DMS153 treated with DMSO at 0.1 percent for 48 hours (cell line): ENCODE data around the gene CHMP1A.
"Not testable (repeated sequence)": the region's sequence is repeated elsewhere in the genome, so short reads cannot be mapped to it uniquely, and the experiment has no call there.

ENCODE experiments used
- DNase-seq: peaks from one replicate; lab custom pipeline; 2025; ENCODE audit not compliant: unreplicated experiment; lab: John Stamatoyannopoulos, UW

Gene CHMP1A

DNA sequence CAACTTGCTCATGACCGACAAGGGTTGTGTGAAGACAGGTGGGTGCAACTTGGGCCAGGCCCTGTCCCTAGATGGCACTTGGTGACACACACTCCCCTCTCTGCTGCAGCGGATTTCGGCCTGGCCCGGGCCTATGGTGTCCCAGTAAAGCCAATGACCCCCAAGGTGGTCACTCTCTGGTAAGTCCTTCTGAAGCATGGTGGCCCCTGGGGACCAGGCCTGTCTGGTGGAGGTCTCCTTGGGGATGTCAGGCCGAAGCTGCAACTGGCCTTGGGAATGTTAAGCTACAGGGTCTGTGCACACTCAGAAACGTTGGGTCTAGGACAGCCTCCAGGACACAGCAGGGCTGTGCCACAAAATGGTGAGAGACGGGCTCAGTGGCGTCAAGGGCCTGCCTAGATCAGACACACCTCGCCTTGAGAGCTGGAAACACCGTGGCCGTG lies 35.8 kb upstream of the CHMP1A start:
- DNase-seq, result no peak

DNA sequence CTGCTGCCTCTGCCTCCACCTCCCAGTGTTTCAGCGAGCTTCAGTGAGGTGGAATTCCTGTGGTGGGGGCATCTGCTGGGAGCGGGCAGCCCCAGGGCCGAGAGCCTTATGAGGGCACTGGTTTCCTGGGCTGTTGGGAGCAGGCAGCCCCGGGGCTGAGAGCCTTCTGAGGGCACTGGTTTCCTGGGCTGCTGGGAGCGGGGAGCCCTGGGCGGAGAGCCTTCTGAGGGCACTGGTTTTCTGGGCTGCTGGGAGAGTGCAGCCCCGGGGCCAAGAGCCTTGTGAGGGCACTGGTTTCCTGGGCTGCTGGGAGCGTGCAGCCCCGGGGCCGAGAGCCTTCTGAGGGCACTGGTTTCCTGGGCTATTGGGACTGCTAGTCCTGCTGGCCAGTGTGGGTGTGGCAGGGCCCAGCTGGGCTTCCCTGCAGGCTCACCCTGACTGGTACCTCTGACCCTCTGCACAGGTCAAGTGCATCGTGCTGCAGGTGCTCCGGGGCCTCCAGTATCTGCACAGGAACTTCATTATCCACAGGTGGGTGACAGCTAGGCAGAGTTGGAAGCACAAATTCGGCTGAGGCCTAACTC lies 34.6 kb upstream of the CHMP1A start:
- DNase-seq, result no peak

DNA sequence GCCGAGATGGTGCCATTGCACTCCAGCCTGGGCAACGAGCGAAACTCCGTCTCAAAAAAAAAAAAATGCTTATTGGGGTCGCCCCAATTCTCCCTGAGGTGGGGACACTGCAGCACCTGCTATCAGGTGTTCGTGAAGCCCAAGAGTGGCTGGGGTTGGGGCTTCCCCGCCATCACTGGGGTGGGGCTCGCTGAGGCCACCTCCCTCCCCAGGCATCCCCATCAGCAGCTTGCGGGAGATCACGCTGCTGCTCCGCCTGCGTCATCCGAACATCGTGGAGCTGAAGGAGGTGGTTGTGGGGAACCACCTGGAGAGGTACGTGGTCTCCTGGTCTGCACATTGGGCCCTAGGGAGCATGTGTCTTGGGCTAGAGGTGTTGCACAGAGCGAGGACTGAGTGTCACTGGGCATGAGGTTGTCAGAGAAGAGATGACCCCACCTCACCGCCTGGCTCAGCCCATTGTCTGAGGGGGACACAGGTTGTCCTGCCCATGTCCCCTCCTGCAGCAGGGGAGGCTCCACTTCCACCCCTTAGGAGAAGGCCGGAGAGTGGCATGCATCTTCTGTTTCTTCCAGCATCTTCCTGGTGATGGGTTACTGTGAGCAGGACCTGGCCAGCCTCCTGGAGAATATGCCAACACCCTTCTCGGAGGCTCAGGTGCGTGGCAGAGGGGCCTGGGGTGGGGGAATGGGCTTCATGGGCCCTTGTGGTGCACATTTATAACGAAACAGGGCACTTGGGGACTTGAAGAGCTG lies 33.9 kb upstream of the CHMP1A start:
- DNase-seq, result no peak

- no peak for DNase-seq
Observed at GRCh38 chr16:89690392-89690901, 32.9 kb upstream of the CHMP1A start.

DNA sequence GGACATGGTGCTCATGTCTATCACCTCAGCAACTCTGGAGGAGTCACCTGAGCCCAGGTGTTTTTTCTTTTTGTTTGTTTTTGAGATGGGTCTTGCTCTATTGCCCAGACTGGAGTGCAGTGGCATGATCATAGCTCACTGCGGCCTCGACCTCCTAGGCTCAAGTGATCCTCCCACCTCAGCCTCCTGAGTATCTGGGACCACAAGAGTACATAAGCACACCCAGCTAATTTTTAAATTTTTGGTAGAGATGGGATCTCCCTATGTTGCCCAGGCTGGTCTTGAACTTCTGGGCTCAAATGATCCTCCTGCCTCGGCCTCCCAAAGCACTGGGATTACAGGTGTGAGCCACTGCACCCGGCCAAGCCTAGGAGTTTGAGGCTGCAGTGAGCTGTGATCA lies 32.1 kb upstream of the CHMP1A start:
- DNase-seq, result not testable (repeated sequence)

DNA sequence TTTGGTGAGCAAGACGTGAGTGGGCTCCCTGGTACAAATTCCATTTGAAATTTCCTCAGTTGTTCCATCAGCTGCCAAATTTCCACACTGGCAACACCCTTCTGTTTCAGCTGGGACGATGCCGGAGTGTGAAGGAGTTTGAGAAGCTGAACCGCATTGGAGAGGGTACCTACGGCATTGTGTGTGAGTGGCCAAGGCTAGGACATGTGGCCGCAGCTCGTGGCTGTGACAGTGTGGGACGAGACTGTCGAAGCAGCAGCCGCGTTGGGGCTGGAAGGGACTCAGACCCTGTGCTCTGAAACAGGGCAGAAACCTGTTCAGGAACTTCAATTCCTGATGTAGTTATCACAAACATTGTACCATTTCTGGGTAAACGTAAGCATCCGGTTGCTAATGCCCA lies 31.6 kb upstream of the CHMP1A start:
- DNase-seq, result no peak

DNA sequence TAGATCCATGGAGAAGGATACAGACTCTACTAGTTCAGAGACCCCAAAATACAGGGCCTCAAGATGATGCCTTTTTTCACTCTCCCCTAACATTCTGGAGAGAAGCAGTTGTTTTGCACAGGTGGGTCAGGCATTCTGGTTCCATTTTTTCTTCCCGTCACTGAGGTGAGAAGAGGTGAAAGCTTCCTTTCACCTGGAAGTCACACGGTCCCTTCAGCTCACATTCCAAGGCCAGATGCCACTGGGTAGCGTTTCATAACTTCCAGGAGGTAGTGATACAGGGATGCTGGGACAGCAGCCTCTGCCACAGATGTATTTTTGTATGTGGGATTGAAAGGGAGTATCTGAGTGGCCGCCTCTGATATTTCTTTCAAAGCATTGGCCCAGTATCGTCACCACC lies 30.9 kb upstream of the CHMP1A start:
- no peak for DNase-seq

DNA sequence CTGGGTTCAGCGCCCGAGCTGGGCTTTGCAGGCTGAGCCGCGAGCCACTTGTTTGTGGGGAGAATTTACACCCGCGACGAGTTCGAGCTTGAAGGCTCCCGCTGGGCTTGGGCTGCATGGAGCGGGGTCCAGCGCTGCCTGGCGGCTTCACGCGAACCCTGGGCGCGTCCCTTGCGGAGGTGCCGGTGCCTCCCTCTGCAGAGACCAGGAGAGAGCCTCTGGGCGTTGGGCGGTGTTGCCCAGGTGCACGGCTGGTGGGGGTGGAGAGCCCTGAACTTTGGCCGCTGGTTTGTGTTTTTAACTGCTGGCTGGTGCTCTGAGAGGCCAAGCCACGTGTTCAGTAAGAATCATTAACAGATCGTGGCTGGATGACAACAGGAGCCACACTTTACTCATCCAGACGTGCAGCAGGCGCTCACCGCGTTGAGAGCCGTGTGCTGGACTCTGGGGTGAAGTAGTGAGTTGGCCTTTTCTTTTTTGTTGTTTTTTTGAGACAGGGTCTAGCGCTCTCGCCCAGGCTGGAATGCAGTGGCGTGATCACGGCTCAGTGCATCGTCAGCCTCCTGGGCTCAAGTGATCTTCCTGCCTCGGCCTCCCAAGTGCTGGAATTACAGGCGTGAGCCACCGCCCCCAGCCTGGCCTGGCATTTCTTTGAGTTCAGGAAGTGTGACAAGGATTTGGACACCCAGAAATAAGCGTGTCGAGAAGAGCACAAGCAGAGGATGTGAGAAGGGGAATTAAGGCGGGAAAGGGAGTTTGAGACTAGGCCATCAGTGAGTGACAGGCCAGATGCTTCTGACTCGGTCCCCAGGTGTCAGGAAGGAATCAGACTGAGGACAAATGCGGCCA lies 29.8 kb upstream of the CHMP1A start:
- DNase-seq, result no peak

- peak; percentile 82 for DNase-seq
Observed at GRCh38 chr16:89686520-89687091, 29.1 kb upstream of the CHMP1A start, which contains the start of gene CDK10. Gene CDK10 (plus strand): TSS chr16:89686689. CDS start chr16:89686711, 22 bp downstream.

DNA sequence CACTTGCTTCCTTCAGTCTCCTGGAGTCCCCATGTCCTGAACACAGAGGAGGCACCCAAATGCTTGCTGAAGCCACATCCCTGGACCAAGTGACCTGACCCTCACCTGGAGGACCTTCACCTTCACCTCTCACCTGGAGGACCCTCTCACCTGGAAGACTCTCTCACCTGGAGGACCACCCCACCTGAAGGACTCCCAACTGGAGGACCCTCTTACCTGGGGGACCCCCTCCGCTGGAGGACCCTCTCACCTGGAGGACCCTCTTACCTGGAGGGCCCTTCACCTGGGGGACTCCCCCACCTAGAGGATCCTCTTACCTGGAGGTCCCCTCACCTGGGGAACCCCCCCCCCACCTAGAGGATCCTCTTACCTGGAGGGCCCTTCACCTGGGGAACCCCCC lies 28.4 kb upstream of the CHMP1A start:
- no peak for DNase-seq

- DNase-seq, result no peak
Observed at GRCh38 chr16:89678258-89678657, 20.8 kb upstream of the CHMP1A start.

- no peak for DNase-seq
Observed at GRCh38 chr16:89672177-89672941, 14.9 kb upstream of the CHMP1A start.

GRCh38 chr16:89671565-89671964 lies 14.1 kb upstream of the CHMP1A start:
- not testable (repeated sequence) for DNase-seq

GRCh38 chr16:89670496-89671431 lies 13.3 kb upstream of the CHMP1A start:
- no peak for DNase-seq

- DNase-seq, result no peak
Observed at GRCh38 chr16:89669755-89670154, 12.2 kb upstream of the CHMP1A start.

DNA sequence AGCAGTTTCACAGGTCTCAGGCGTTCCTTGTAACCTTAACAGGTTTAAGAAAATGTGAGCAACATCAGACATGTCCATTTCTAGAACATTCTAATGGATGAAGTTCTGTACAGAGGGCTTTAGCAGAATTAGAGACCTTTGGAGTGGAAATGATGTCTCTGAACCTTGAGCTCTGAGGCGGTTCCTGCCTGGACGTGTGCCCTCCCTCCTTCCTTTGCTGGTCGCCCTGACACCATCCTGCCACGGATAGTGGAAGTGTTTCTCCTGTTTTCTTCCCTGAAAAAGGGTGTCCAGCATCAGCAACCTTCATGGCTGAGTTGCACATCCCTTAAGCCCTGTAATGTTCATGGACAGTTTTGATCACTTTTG lies 11.3 kb upstream of the CHMP1A start:
- DNase-seq, result no peak

DNA sequence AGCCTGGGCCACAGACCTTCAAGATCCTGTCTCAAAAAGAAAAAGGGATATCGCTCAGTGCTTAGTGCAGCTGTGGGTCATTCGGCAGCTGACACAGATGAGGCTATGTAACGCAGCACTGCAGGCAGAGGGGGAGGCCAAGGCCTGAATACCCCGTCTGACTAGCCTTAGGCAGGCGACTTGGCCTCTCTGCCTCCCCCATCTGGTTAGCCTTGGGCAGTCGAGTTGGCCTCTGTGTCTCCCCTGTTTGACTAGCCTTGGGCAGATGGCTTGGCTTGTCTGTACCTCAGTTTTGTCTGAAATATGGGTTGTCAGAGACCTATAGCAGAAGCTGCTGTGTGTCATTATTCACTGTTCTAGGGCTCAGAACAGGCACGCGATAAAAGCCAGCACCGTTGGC lies 10.1 kb upstream of the CHMP1A start:
- no peak for DNase-seq

DNA sequence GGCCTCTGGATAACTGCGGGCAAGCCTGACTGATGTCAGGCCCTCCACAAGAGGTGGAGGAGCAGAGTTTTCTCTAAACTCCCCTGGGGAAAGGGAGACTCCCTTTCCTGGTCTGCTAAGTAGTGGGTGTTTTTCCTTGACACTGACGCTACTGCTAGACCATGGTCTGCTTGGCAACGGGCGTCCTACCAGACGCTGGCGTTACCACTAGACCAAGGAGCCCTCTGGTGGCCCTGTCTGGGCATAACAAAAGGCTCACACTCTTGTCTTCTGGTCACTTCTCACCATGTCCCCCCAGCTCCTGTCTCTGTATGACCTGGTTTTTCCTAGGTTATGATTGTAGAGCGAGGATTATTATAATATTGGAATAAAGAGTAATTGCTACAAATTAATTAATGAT lies 9.5 kb upstream of the CHMP1A start:
- not testable (repeated sequence) for DNase-seq

GRCh38 chr16:89664238-89664637 lies 6.7 kb upstream of the CHMP1A start:
- not testable (repeated sequence) for DNase-seq
